Ishikawa (cell line): ENCODE measurements around the gene CD300LD.

ENCODE experiments used
- CEBPB ChIP-seq: IDR thresholded peaks from 2 replicates; pipeline ENCODE4 v1.6.1; 2012
- MAX ChIP-seq: IDR thresholded peaks from 2 replicates; pipeline ENCODE4 v1.6.1; 2012
- RAD21 ChIP-seq: IDR thresholded peaks from 2 replicates; pipeline ENCODE4 v1.6.1; 2012; ENCODE audit warnings: low read depth
- REST ChIP-seq: IDR thresholded peaks from 2 replicates; pipeline ENCODE4 v1.6.1; 2012; ENCODE audit warnings: low read depth, mild to moderate bottlenecking
- TCF12 ChIP-seq: IDR thresholded peaks from 2 replicates; pipeline ENCODE4 v1.6.1; 2012; ENCODE audit warnings: low read depth
- TEAD4 ChIP-seq: IDR thresholded peaks from 2 replicates; pipeline ENCODE4 v1.6.1; 2012
- USF1 ChIP-seq: IDR thresholded peaks from 2 replicates; pipeline ENCODE4 v1.6.1; 2012
- YY1 ChIP-seq: IDR thresholded peaks from 2 replicates; pipeline ENCODE4 v1.6.1; 2012; ENCODE audit warnings: low read depth

- no peak for TF ChIP-seq TEAD4
- no peak for TF ChIP-seq RAD21
- no peak for TF ChIP-seq USF1
- no peak for TF ChIP-seq MAX
- no peak for TF ChIP-seq REST
- no peak for TF ChIP-seq TCF12
- no peak for TF ChIP-seq YY1
- TF ChIP-seq CEBPB, result no peak
Observed at GRCh38 chr17:74605361-74605760, 13.3 kb upstream of the CD300LD start.
